ENCODE results near the gene CHMP1A.

CHMP1A gene

GRCh38 chr16:89621698-89622409, 35.7 kb downstream of the CHMP1A start:
- TF ChIP-seq CTCF (IDR thresholded peaks at IDR 0.05; ENCODE audit: low read depth, low read length, missing control alignments) = no peak
- DNase-seq (ENCODE audit: extremely low read depth, low read depth) = no peak
- H3K4me3 ChIP-seq (replicated peaks; ENCODE audit: low read depth, low read length) = no peak overlapping the region

- DNase-seq (ENCODE audit: extremely low read depth, low read depth) = no peak
- TF ChIP-seq CTCF (IDR thresholded peaks at IDR 0.05; ENCODE audit: low read depth, low read length, missing control alignments) = no peak
- H3K4me3 ChIP-seq (replicated peaks; ENCODE audit: low read depth, low read length) = no peak overlapping the region
These were observed 36.3 kb downstream of the CHMP1A start for GRCh38 chr16:89621136-89621697.

- TF ChIP-seq CTCF (IDR thresholded peaks at IDR 0.05; ENCODE audit: low read depth, low read length, missing control alignments) = no peak
- H3K4me3 ChIP-seq (replicated peaks; ENCODE audit: low read depth, low read length) = no peak overlapping the region
- DNase-seq (ENCODE audit: extremely low read depth, low read depth) = no peak
These were observed 37.1 kb downstream of the CHMP1A start for GRCh38 chr16:89620406-89620841.

GRCh38 chr16:89619840-89620239, 37.7 kb downstream of the CHMP1A start:
- no peak for DNase-seq (ENCODE audit: extremely low read depth, low read depth)
- TF ChIP-seq CTCF (IDR thresholded peaks at IDR 0.05; ENCODE audit: low read depth, low read length, missing control alignments) = no peak
- H3K4me3 ChIP-seq (replicated peaks; ENCODE audit: low read depth, low read length) = no peak overlapping the region

GRCh38 chr16:89618109-89618998, 39.2 kb downstream of the CHMP1A start:
- no peak for DNase-seq (ENCODE audit: extremely low read depth, low read depth)
- TF ChIP-seq CTCF (IDR thresholded peaks at IDR 0.05; ENCODE audit: low read depth, low read length, missing control alignments) = no peak
- H3K4me3 ChIP-seq (replicated peaks; ENCODE audit: low read depth, low read length) = no peak overlapping the region

- DNase-seq (ENCODE audit: extremely low read depth, low read depth) = no peak
- TF ChIP-seq CTCF (IDR thresholded peaks at IDR 0.05; ENCODE audit: low read depth, low read length, missing control alignments) = no peak
- no peak overlapping the region for H3K4me3 ChIP-seq (replicated peaks; ENCODE audit: low read depth, low read length)
These were observed 40.5 kb downstream of the CHMP1A start for GRCh38 chr16:89617036-89617435.

All from HFF-Myc (cell line).